Heart right ventricle (tissue), 16 donors: ENCODE results near the gene TGM5. TPM values are rescaled to one million over a fixed set of nuclear protein-coding genes. Genes with fewer than 3 reads are reported as not detected.
A peak's percentile ranks its signal among the peaks of the same experiment; 100 is the strongest.
"Not testable (repeated sequence)": the region's sequence is repeated elsewhere in the genome, so short reads cannot be mapped to it uniquely, and the experiment has no call there.

Source experiments
- ATAC-seq, 8 donors: fragments of 200-7000 bp; cut with Tn5 transposase; one replicate each; pipeline ENCODE4 v1.9.1; 2020; ENCODE audit warnings: mild to moderate bottlenecking in 8 of 8, moderate library complexity in 8 of 8, moderate number of reproducible peaks in 1 of 8
- DNase-seq, 2 donors: peaks; one replicate each; pipeline ENCODE4 v3.0.0-alpha.2; 2020
- H3K27ac ChIP-seq, 10 donors: fragments of 200-600 bp; sonication (generic) in 2 of 10; one replicate each; pipeline versions ENCODE4 v1.5.0 to v1.8.0; 2020 to 2022; ENCODE audit warnings: mild to moderate bottlenecking in 3 of 10
- H3K27me3 ChIP-seq, 7 donors: fragments of 200-600 bp; one replicate each; pipeline ENCODE4 v1.8.0; 2021 to 2022; ENCODE audit warnings: mild to moderate bottlenecking in 2 of 7
- H3K36me3 ChIP-seq, 9 donors: fragments of 200-600 bp; sonication (generic) in 1 of 9; one replicate each; pipeline versions ENCODE4 v1.5.0 to v1.8.0; 2020 to 2022; ENCODE audit warnings: mild to moderate bottlenecking in 2 of 9
- H3K4me1 ChIP-seq, 9 donors: fragments of 200-600 bp; sonication (generic) in 1 of 9; one replicate each; pipeline versions ENCODE4 v1.5.0 to v1.8.0; 2020 to 2022; ENCODE audit warnings: mild to moderate bottlenecking in 4 of 9
- H3K4me3 ChIP-seq, 10 donors: fragments of 200-600 bp; sonication (generic) in 2 of 10; one replicate each; pipeline versions ENCODE4 v1.5.0 to v1.8.0; 2020 to 2022; ENCODE audit warnings: mild to moderate bottlenecking in 7 of 10, moderate library complexity in 2 of 10
- H3K9me3 ChIP-seq, 11 donors: fragments of 200-600 bp in 10 of 11; sonication (generic) in 2 of 11; one replicate each; pipeline versions ENCODE4 v1.5.0 to v1.8.0; 2013 to 2022; ENCODE audit warnings: mild to moderate bottlenecking in 2 of 11, control low read depth in 1 of 11, moderate library complexity in 1 of 11
- CTCF ChIP-seq, 9 donors: fragments of 200-600 bp; sonication (generic) in 2 of 9; IDR thresholded peaks; one replicate each; pipeline versions ENCODE4 v1.5.0 to v1.8.0; 2021 to 2022; ENCODE audit warnings: antibody characterized with exemption in 9 of 9, mild to moderate bottlenecking in 5 of 9, moderate library complexity in 1 of 9
- WGBS, 2 donors: extraction: QIAGEN DNeasy Blood & Tissue Kit; methylation state at CpG; one replicate each; pipeline ENCODE4 v1.1.7; 2013; ENCODE audit warnings: inconsistent platforms in 1 of 2; 5-methylcytosine and 5-hydroxymethylcytosine counted together
- intact Hi-C, 10 donors: fragments of 100-400 bp; cut with DNase I; formaldehyde crosslinking; loops; one replicate each; pipeline versions ENCODE4 v1.11.1 to v1.14.2; 2022
- polyA plus RNA-seq, 2 donors: library from polyadenylated mRNA; stranded (reverse); fragments of 200-250 nt; gene quantifications; one replicate each; pipeline ENCODE4 v1.2.3, GENCODE V29; 2013
- total RNA-seq, 10 donors: library from RNA; stranded (reverse); fragmentation: NEBNext Ultra II Directional in 3 of 10; extraction: Animal tissue kit (Norgen Biotek cat#: 25700) in 3 of 10; gene quantifications; one replicate each; pipeline versions ENCODE4 v1.2.1 to v1.2.4, GENCODE V29; 2021 to 2023
- donor health status: Arrhythmogenic right ventricular cardiomyopathy.
- donor health status: ischemic (EF 13 %, LVEDD 7.1; RV severe dilation, severe dysfunction).
- donor health status: healthy with polysubstance abuse.
- donor health status: DM: no; HTN: yes; CAD: no.
- donor health status: DM: no; HTN: no; CAD: no.
- donor health status: ischemic (EF 25% LVEDD 6.9; RV normal size, moderate dysfunction).
- donor health status: ischemic (EF 25% LVEDD 5.7; RV mildly dilated, moderate dysfunction).
- donor health status: healthy.
- donor health status: DM: yes; HTN: yes; CAD: no.
- donor health status: Ischemic cardiomyopathy.
- donor health status: ischemic (EF 35%, LVEDD 5.7; RV mildly dilated, moderate dysfunction).
- donor health status: nonischemic (EF 11% LVEDD 7.7; RV severe dilation, severe dysfunction).
- donor health status: DM: yes; HTN: yes; CAD: no.
- donor health status: PGD.
- donor health status: ischemic (EF 29% LVEDD 5.4; RV normal size, mild dysfunction).
- donor health status: nonischemic (EF 23%, LVEDD 6.1; RV moderate dilation, normal function).

Gene TGM5
- total and polyA plus RNA-seq, 12 donors: 0.10 TPM; not detected in 11

GRCh38 chr15:43232289-43232874 lies 34.3 kb downstream of the TGM5 start:
- 79 to 89% methylated on average over 3 of the region's 3 CpGs for WGBS, 2 donors
- intact Hi-C loops: loop anchor here in 1 of 10 donors (5.0 kb wide), 1 partner anchor 40 kb away; no protein-coding TSS in a partner anchor
- no peaks in the 10 kb centered on the region for H3K36me3 ChIP-seq
- peaks cover 0 to 7% (median 0%) of the 10 kb centered on the region in 9 donors for H3K4me1 ChIP-seq
- no peak for TF ChIP-seq CTCF (IDR thresholded peaks at IDR 0.05)
- H3K27ac ChIP-seq: no peak overlapping the region
- no peak overlapping the region for H3K4me3 ChIP-seq
- no peaks in the 10 kb centered on the region for H3K27me3 ChIP-seq
- ATAC-seq (no peak), DNase-seq (no peak)
- no peaks in the 10 kb centered on the region for H3K9me3 ChIP-seq

GRCh38 chr15:43230640-43231115 lies 36.0 kb downstream of the TGM5 start:
- no peak for TF ChIP-seq CTCF (IDR thresholded peaks at IDR 0.05)
- H3K27ac ChIP-seq: no peak overlapping the region
- no peaks in the 10 kb centered on the region for H3K36me3 ChIP-seq
- DNase-seq (no peak), ATAC-seq (peak in 1 of 8 donors; percentile 34)
- no peaks in the 10 kb centered on the region for H3K27me3 ChIP-seq
- intact Hi-C loops: loop anchor here in 1 of 10 donors (5.0 kb wide), 1 partner anchor 42 kb away; no protein-coding TSS in a partner anchor
- no peaks in the 10 kb centered on the region for H3K9me3 ChIP-seq
- no peak overlapping the region for H3K4me3 ChIP-seq
- 50 to 52% methylated on average over 2 of the region's 2 CpGs for WGBS, 2 donors
- peaks cover 0 to 7% (median 0%) of the 10 kb centered on the region in 9 donors for H3K4me1 ChIP-seq

DNA sequence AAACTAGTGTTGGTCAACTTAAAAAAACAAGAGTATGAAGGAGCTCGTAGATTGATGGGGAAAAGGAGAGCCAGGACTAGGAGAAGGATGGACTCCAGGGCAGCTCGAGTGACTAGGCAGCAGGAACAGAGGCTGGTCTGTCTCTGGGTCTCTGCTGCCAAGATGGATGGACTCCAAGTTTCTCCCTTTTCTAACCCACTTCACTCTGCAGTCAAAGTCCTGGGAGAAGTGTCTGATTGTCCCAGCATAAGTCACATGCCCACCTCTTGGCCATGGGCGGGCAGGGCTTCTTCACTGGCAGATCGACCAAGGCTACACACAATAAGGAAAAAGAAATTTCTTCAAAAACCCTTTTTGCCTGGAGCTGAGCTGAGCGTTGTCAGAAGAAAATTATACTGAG lies 36.8 kb downstream of the TGM5 start:
- Histone ChIP-seq H3K4me1 (peaks cover 0 to 7% (median 0%) of the 10 kb centered on the region in 9 donors), H3K9me3 (no peaks in the 10 kb centered on the region), H3K4me3 (no peak overlapping the region), H3K27ac (no peak overlapping the region), H3K36me3 (no peaks in the 10 kb centered on the region), H3K27me3 (no peaks in the 10 kb centered on the region)
- ATAC-seq (peak in 5 of 8 donors; percentile 49 to 70 (median 61)), DNase-seq (no peak)
- 58 to 60% methylated on average over 5 of the region's 5 CpGs for WGBS, 2 donors
- no peak for TF ChIP-seq CTCF (IDR thresholded peaks at IDR 0.05)
- intact Hi-C loops: loop anchor here in 5 of 10 donors (2.0 to 5.0 kb wide), 5 partner anchors 42 to 57 kb away; no protein-coding TSS in a partner anchor

- intact Hi-C loops: loop anchor here in 4 of 10 donors (2.0 to 5.0 kb wide), 4 partner anchors 51 to 61 kb away; no protein-coding TSS in a partner anchor
- peak in 1 of 8 donors; percentile 67 for ATAC-seq
- Histone ChIP-seq H3K9me3 (no peaks in the 10 kb centered on the region), H3K36me3 (no peaks in the 10 kb centered on the region), H3K4me1 (peaks cover 0 to 7% (median 0%) of the 10 kb centered on the region in 9 donors), H3K27ac (no peak overlapping the region), H3K4me3 (no peak overlapping the region), H3K27me3 (peaks cover 0 to 3% (median 0%) of the 10 kb centered on the region in 7 donors)
- peak in 1 of 2 donors; percentile 18 for DNase-seq
- 95 to 96% methylated on average over 53 to 57 of the region's 57 CpGs for WGBS, 2 donors
- no peak for TF ChIP-seq CTCF (IDR thresholded peaks at IDR 0.05)
Measured at GRCh38 chr15:43226436-43227305, 40.1 kb downstream of the TGM5 start.

- intact Hi-C loops: loop anchor here in 9 of 10 donors (1.0 to 5.0 kb wide), 5 partner anchors 51 to 61 kb away; no protein-coding TSS in a partner anchor
- H3K27me3 ChIP-seq, H3K27ac ChIP-seq, H3K36me3 ChIP-seq, H3K4me1 ChIP-seq, ATAC-seq, DNase-seq, H3K9me3 ChIP-seq, H3K4me3 ChIP-seq: not testable (repeated sequence)
- 92 to 93% methylated on average over 12 of the region's 12 CpGs for WGBS, 2 donors
Measured at GRCh38 chr15:43225950-43226255, 40.8 kb downstream of the TGM5 start.
